Loucy (cell line): ENCODE measurements around the gene SLC5A4.

ENCODE experiments used
- H2AFZ ChIP-seq: fragments of 200-600 bp; sonication (generic); 2 replicates; pipeline ENCODE4 v1.6.0; 2016; ENCODE audit warnings: antibody characterized with exemption, mild to moderate bottlenecking, low read length, moderate library complexity
- H3F3A ChIP-seq: fragments of 200-600 bp; 2 replicates; pipeline ENCODE4 v1.6.0; 2016; ENCODE audit warnings: antibody characterized with exemption, low read depth, mild to moderate bottlenecking
- H3K27me3 ChIP-seq: fragments of 200-600 bp; sonication (generic); 2 replicates; pipeline ENCODE4 v1.6.1; 2014; ENCODE audit warnings: low read length, mild to moderate bottlenecking; ENCODE audit not compliant: insufficient read depth, poor library complexity, severe bottlenecking
- H3K36me3 ChIP-seq: fragments of 200-600 bp; sonication (generic); 2 replicates; pipeline ENCODE4 v1.6.1; 2016; ENCODE audit warnings: low read length; ENCODE audit not compliant: insufficient read depth
- H3K4me1 ChIP-seq: fragments of 200-600 bp; sonication (generic); 2 replicates; pipeline ENCODE4 v1.5.1; 2014; ENCODE audit warnings: low read length, mild to moderate bottlenecking; ENCODE audit not compliant: insufficient read depth, poor library complexity, severe bottlenecking
- H3K4me2 ChIP-seq: fragments of 200-600 bp; sonication (generic); 2 replicates; pipeline ENCODE4 v1.6.0; 2014; ENCODE audit warnings: antibody characterized with exemption, low read length, low read depth, mild to moderate bottlenecking; ENCODE audit not compliant: poor library complexity, severe bottlenecking
- H3K4me3 ChIP-seq: fragments of 200-600 bp; sonication (generic); 2 replicates; pipeline ENCODE4 v1.5.1; 2014; ENCODE audit warnings: low read length, mild to moderate bottlenecking, mixed read lengths; ENCODE audit not compliant: poor library complexity, severe bottlenecking
- H3K79me2 ChIP-seq: fragments of 200-600 bp; sonication (generic); 2 replicates; pipeline ENCODE4 v1.6.1; 2014; ENCODE audit warnings: low read length; ENCODE audit not compliant: insufficient read depth
- H3K9ac ChIP-seq: fragments of 200-600 bp; sonication (generic); 2 replicates; pipeline ENCODE4 v1.6.0; 2014; ENCODE audit warnings: mild to moderate bottlenecking, low read depth, low read length, moderate library complexity; ENCODE audit not compliant: poor library complexity, severe bottlenecking
- H3K9me2 ChIP-seq: fragments of 200-600 bp; sonication (generic); replicated peaks from 2 replicates; pipeline ENCODE4 v1.6.1; 2016; ENCODE audit warnings: low read depth, low read length, mixed read lengths
- H3K9me3 ChIP-seq: fragments of 200-600 bp; sonication (generic); 2 replicates; pipeline ENCODE4 v1.6.1; 2014; ENCODE audit warnings: mild to moderate bottlenecking, antibody characterized with exemption, low read length, low read depth; ENCODE audit not compliant: insufficient read depth
- H4K20me1 ChIP-seq: fragments of 200-600 bp; sonication (generic); 2 replicates; pipeline ENCODE4 v1.6.0; 2014; ENCODE audit warnings: antibody characterized with exemption, low read length, mild to moderate bottlenecking; ENCODE audit not compliant: insufficient read depth, poor library complexity, severe bottlenecking
- CTCF ChIP-seq: fragments of 200-600 bp; sonication (generic); conservative IDR thresholded peaks from 2 replicates; pipeline ENCODE4 v1.5.1; 2014; ENCODE audit warnings: mild to moderate bottlenecking, antibody characterized with exemption, low read length
- EZH2phosphoT487 ChIP-seq: fragments of 200-600 bp; IDR thresholded peaks from 2 replicates; pipeline ENCODE4 v1.6.1; 2018; ENCODE audit warnings: antibody characterized with exemption, mild to moderate bottlenecking, moderate library complexity, borderline replicate concordance

The SLC5A4 gene

GRCh38 chr22:32258791-32259190, 3.6 kb upstream of the SLC5A4 start:
- Histone ChIP-seq H2AFZ (no peak overlapping the region), H3K9ac (no peak overlapping the region), H3F3A (no peaks in the 10 kb centered on the region), H3K4me2 (no peak overlapping the region), H4K20me1 (no peaks in the 10 kb centered on the region), H3K4me1 (no peaks in the 10 kb centered on the region), H3K9me2 (no peaks in the 10 kb centered on the region), H3K27me3 (no peaks in the 10 kb centered on the region), H3K79me2 (no peaks in the 10 kb centered on the region), H3K4me3 (no peak overlapping the region), H3K9me3 (no peaks in the 10 kb centered on the region), H3K36me3 (no peaks in the 10 kb centered on the region)
- TF ChIP-seq EZH2phosphoT487 (no peak), CTCF (no peak)

GRCh38 chr22:32255726-32256125, 579 bp upstream of the SLC5A4 start:
- Histone ChIP-seq H3K9ac (no peak overlapping the region), H3F3A (no peaks in the 10 kb centered on the region), H3K4me1 (no peaks in the 10 kb centered on the region), H2AFZ (no peak overlapping the region), H3K9me3 (no peaks in the 10 kb centered on the region), H3K9me2 (no peaks in the 10 kb centered on the region), H3K4me2 (no peak overlapping the region), H3K27me3 (no peaks in the 10 kb centered on the region), H3K79me2 (no peaks in the 10 kb centered on the region), H4K20me1 (no peaks in the 10 kb centered on the region), H3K4me3 (no peak overlapping the region), H3K36me3 (no peaks in the 10 kb centered on the region)
- TF ChIP-seq EZH2phosphoT487 (no peak), CTCF (no peak)

- H2AFZ ChIP-seq = no peak overlapping the region
- H3K36me3 ChIP-seq = no peaks in the 10 kb centered on the region
- H3F3A ChIP-seq = no peaks in the 10 kb centered on the region
- TF ChIP-seq CTCF (no peak), EZH2phosphoT487 (no peak)
- no peaks in the 10 kb centered on the region for H3K79me2 ChIP-seq
- no peaks in the 10 kb centered on the region for H3K4me1 ChIP-seq
- no peaks in the 10 kb centered on the region for H4K20me1 ChIP-seq
- H3K4me3 ChIP-seq = no peak overlapping the region
- H3K9me2 ChIP-seq = no peaks in the 10 kb centered on the region
- no peaks in the 10 kb centered on the region for H3K27me3 ChIP-seq
- H3K9me3 ChIP-seq = no peaks in the 10 kb centered on the region
- H3K9ac ChIP-seq = no peak overlapping the region
- H3K4me2 ChIP-seq = no peak overlapping the region
These were observed 5.9 kb downstream of the SLC5A4 start for GRCh38 chr22:32249231-32249630.
